Effector CD8-positive, alpha-beta T cell (primary cell): ENCODE measurements around the gene SRL.
A peak's percentile ranks its signal among the peaks of the same experiment; 100 is the strongest.

Experiments
- DNase-seq: peaks from one replicate; lab custom pipeline; 2025; lab: John Stamatoyannopoulos, UW

SRL gene

GRCh38 chr16:4202615-4203345, 39.1 kb downstream of the SRL start:
- no peak for DNase-seq

DNA sequence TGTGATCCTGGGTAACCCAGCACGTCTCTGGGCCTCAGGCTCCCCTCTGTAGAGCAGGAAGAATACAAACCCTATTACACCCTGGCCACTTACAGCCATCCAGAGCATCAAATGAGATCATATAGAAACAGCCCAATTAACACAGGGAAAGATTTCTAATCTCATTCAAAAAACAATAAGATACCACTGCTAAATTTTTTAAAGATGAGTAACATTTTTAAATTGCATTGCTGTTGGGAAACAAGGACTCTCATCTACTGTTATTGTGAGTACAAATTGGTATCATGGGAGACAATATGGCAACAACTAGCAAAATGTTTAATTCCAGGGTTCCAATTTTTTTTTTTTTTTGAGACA, 41.1 kb downstream of the SRL start:
- DNase-seq, result no peak

- peak; percentile 4 for DNase-seq
These were observed 41.7 kb downstream of the SRL start for GRCh38 chr16:4200000-4200780.

- DNase-seq, result no peak
These were observed 43.1 kb downstream of the SRL start for GRCh38 chr16:4198816-4199215.

GRCh38 chr16:4194661-4195060, 47.2 kb downstream of the SRL start:
- DNase-seq, result no peak

GRCh38 chr16:4193920-4194319, 48.0 kb downstream of the SRL start:
- DNase-seq, result no peak

GRCh38 chr16:4192206-4192605, 49.7 kb downstream of the SRL start:
- no peak for DNase-seq

GRCh38 chr16:4190712-4191333, 51.1 kb downstream of the SRL start:
- no peak for DNase-seq

DNA sequence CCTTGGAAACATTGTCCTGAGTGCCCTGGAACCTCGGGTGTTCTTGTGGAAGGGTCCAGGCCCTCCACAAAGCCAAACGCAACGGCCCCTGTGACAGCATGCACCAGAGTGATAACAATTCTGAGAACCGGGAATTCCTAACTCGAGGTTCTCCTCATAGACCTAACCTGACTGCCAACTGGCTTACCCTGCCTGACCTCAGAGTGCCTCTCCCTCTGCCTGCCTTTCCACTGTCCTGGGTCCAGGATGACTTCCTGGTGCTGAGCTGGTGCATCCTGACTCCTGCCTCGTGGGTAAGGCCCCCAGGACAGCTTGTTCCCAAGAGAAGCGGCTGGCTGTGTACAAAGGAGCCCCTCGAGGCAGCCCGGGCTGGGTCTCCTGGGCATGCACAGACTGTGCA, 51.8 kb downstream of the SRL start:
- DNase-seq, result no peak

DNA sequence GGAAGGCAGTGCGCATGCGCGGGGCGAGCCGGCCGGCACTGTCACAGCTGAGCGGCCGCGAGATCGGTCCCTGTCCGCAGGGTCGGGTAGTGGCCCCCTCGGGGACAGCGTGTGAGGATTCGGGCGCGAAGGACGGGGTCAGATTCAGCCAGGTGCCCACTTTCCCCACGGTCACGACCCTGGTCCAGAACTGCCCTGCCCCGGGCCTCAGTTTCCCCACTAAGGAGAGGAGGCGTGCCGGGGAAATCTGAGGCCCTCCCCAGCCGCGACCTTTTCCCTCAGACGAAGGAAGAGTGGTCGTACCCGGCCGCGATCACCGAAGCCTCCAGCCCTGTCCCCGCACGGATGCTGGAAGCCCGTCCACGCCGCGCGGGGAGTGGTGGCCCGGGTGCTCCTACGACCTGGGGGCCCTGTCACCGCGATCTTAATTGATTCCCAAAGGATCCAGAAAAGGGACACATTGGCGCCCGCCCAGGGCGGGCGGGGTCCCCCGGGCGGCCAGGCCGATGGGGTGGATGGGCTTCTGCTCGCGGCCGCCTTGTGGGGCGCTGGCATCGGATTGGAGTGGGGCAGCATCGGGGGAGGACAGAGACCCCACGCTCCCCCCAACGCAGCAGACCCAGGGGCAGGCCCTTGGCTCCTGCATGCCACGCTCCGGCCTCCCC, 57.7 kb downstream of the SRL start:
- DNase-seq, result no peak

GRCh38 chr16:4183237-4184037, 58.4 kb downstream of the SRL start:
- peak; percentile 73 for DNase-seq

GRCh38 chr16:4182581-4183236, 59.2 kb downstream of the SRL start:
- no peak for DNase-seq

DNA sequence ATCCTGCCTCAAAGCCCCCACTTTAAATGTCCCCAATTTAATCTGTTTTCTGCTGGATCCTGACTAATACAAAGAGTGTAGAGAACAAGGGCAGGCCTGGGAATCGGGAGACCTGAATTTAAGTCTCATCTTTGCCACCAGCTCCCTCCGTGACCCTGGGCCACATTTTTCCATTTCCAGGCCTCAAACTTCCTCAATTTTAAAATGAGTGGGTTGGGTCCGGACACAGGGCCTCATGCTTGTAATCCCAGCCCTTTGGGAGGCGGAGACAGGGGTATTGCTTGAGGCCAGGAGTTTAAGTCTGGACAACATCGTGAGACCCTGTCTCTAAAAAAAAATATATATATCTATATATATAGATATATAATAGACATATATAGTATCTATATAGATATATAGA, 61.4 kb downstream of the SRL start:
- DNase-seq, result no peak

DNA sequence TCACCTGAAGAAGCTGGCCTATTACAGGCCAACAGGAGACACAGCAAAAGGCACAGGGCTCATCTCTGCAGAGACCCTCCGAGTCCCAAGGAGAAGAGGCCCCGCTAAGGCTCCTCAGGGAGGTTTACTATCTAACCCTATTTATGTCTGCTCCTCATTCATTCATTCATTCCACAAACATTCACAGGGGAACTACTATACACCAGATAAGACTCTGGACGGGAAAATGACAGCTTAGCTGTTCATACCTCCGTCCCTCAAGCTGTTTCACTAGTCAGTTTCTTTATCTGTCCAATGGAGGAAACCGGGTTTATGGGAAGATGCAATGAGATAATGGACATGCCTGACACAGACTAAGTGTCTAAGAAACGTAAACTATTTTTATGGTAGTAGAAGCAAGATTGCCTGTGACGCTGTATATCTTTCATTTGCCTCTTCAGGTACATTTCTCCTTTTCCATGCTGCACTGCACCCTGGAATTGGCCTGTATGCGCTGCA, 62.1 kb downstream of the SRL start:
- no peak for DNase-seq

- no peak for DNase-seq
These were observed 62.9 kb downstream of the SRL start for GRCh38 chr16:4179020-4179419.

- no peak for DNase-seq
These were observed 63.3 kb downstream of the SRL start for GRCh38 chr16:4178468-4179010.

DNA sequence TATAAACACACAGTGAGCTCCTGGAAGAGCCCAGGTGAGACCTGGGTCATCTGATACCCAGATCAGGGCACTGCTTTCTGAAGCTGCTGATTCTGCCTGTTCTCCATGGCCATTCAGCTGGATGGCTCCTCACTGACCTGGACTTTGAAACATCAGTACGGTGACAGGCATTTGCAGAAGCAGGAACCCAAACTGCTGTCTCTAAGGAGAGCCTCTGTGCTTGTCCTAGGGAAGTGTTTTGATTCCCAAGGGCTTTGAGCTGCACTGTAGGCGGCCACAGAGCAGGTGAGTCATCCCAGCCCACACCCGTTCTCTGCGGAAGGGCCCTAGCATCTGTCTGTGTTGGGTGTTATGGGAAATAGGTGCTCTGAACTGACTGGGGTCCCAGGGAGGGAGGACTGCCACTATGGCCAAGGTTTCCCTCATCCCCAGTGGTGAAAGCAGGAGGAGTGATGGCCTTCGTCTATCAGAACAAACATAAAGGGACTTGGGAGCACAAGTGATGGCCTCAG, 64.9 kb downstream of the SRL start:
- no peak for DNase-seq

DNA sequence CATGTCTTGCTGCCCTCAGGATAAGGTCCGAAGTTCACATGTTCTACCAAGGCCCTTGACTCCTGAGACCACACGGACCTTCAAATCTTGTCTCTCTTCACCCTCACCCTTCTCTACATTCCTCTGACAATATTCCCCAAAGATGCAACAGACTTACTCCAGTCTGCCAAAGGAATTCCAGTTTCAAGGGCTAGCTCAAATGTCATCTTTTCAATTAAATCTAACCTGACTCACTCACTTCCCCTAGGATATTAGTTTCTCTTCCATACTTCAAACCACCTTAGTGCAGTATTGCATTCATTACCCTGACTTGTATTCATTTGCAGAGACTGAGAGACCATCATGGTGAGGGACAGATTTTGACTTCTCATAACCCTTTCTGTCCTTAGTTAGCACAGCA, 66.0 kb downstream of the SRL start:
- no peak for DNase-seq

DNA sequence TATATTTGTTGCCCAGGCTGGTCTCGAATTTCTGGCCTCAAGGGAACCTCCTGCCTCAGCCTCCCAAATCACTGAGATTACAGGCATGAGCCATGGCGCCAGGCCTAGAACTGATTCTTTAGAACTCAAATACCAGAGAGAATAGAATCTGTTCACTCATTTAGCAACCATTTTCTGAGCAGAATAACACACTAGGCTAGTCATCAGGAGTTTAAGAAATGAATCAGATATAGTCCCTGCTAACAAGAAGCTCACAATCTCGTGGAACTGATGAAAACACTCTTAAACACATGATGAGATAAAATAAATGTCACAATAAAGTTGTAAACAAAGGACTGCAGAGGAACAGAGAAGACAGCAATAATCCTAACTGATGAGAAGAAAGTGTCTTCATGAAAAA, 69.8 kb downstream of the SRL start:
- DNase-seq, result no peak

- no peak for DNase-seq
These were observed 72.5 kb downstream of the SRL start for GRCh38 chr16:4169415-4169814.

GRCh38 chr16:4166821-4167220, 75.1 kb downstream of the SRL start:
- no peak for DNase-seq
